ENCODE data around the gene CYP19A1. TPM values are rescaled to one million over a fixed set of nuclear protein-coding genes. Genes with fewer than 3 reads are reported as not detected.

CYP19A1 gene
- total RNA-seq, 1 experiment from 2014 or later: not detected

DNA sequence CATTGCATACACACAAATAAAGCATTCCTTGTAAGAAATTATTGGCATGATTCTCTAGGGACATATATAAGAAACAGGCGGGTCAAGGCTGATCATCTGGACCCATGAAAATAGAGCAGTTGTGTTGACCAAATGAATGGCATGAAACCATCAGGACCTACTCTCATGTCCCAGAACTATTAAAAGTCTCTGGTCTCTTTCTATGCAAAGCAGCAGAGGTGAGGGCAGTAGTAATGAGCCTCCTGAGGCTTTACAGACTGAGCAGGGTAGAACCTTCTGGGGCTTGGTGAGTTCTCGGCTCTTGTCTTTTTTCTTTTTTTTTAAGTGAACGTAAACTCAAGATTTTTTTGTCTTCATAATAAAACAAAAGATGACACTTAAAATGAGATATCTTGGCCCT lies 12.3 kb upstream of the CYP19A1 start:
- Histone ChIP-seq H3K27me3 (ENCODE audit: insufficient read depth, low read length) (0 out of 2 replicates have a peak, but pooled peaks cover 2% of the 10 kb centered on the region), H3K9ac (ENCODE audit: low read length) (no peak overlapping the region), H3K79me2 (ENCODE audit: insufficient read depth, low read length) (no peaks in the 10 kb centered on the region), H3K27ac (ENCODE audit: low read depth, low read length) (no peak overlapping the region), H3K4me3 (replicated peaks in 1 of 2; ENCODE audit: low read depth in 1 of 2, low read length in 2 of 2) (no peak overlapping the region), H2AFZ (ENCODE audit: low read depth, low read length, poor library complexity, severe bottlenecking) (no peak overlapping the region), H3K4me1 (ENCODE audit: control insufficient read depth in 1 of 2, insufficient read depth in 2 of 2, low read length in 2 of 2) (no peaks in the 10 kb centered on the region), H3K9me2 (ENCODE audit: insufficient read depth) (no peaks in the 10 kb centered on the region), H3K4me2 (ENCODE audit: low read length) (no peak overlapping the region), H4K20me1 (ENCODE audit: insufficient read depth) (no peaks in the 10 kb centered on the region), H3K9me3 (ENCODE audit: control insufficient read depth in 1 of 2, insufficient read depth in 1 of 2, low read depth in 1 of 2, low read length in 2 of 2) (no peaks in the 10 kb centered on the region), H3K36me3 (ENCODE audit: control insufficient read depth in 1 of 2, insufficient read depth in 2 of 2, low read length in 2 of 2) (no peaks in the 10 kb centered on the region)
- POLR2A ChIA-PET: no interaction called here
- no TSS peak for BruUV-seq (replicated peaks)
- ATAC-seq (no peak), DNase-seq (ENCODE audit: low read depth, low spot score) (no peak)
- TF ChIP-seq, protein P1, sequence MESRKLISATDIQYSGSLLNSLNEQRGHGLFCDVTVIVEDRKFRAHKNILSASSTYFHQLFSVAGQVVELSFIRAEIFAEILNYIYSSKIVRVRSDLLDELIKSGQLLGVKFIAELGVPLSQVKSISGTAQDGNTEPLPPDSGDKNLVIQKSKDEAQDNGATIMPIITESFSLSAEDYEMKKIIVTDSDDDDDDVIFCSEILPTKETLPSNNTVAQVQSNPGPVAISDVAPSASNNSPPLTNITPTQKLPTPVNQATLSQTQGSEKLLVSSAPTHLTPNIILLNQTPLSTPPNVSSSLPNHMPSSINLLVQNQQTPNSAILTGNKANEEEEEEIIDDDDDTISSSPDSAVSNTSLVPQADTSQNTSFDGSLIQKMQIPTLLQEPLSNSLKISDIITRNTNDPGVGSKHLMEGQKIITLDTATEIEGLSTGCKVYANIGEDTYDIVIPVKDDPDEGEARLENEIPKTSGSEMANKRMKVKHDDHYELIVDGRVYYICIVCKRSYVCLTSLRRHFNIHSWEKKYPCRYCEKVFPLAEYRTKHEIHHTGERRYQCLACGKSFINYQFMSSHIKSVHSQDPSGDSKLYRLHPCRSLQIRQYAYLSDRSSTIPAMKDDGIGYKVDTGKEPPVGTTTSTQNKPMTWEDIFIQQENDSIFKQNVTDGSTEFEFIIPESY (IDR thresholded peaks at IDR 0.05; ENCODE audit: extremely low read depth, insufficient replicate concordance, low read length): no peak
- TF ChIP-seq CEBPB (IDR thresholded peaks at IDR 0.05; ENCODE audit: low read depth) (no peak), ZNF274 (IDR thresholded peaks at IDR 0.05; ENCODE audit: low read depth, low read length) (no peak), CBX3 (IDR thresholded peaks at IDR 0.05; ENCODE audit: low read depth) (no peak), SIN3A (IDR thresholded peaks at IDR 0.05; ENCODE audit: low read depth) (no peak), ZFX (IDR thresholded peaks at IDR 0.05) (no peak), SP1 (IDR thresholded peaks at IDR 0.05; ENCODE audit: low read depth) (no peak), RAD21 (IDR thresholded peaks at IDR 0.05; ENCODE audit: low read depth) (no peak), EZH2 (IDR thresholded peaks at IDR 0.05) (no peak), ELF1 (IDR thresholded peaks at IDR 0.05; ENCODE audit: borderline replicate concordance, low read depth) (no peak), EZH2phosphoT487 (IDR thresholded peaks at IDR 0.05; ENCODE audit: borderline replicate concordance) (no peak)
- TF ChIP-seq, protein P2, sequence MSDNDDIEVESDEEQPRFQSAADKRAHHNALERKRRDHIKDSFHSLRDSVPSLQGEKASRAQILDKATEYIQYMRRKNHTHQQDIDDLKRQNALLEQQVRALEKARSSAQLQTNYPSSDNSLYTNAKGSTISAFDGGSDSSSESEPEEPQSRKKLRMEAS (IDR thresholded peaks at IDR 0.05): no peak
- TF ChIP-seq, protein P3, sequence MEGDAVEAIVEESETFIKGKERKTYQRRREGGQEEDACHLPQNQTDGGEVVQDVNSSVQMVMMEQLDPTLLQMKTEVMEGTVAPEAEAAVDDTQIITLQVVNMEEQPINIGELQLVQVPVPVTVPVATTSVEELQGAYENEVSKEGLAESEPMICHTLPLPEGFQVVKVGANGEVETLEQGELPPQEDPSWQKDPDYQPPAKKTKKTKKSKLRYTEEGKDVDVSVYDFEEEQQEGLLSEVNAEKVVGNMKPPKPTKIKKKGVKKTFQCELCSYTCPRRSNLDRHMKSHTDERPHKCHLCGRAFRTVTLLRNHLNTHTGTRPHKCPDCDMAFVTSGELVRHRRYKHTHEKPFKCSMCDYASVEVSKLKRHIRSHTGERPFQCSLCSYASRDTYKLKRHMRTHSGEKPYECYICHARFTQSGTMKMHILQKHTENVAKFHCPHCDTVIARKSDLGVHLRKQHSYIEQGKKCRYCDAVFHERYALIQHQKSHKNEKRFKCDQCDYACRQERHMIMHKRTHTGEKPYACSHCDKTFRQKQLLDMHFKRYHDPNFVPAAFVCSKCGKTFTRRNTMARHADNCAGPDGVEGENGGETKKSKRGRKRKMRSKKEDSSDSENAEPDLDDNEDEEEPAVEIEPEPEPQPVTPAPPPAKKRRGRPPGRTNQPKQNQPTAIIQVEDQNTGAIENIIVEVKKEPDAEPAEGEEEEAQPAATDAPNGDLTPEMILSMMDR (IDR thresholded peaks at IDR 0.05 in 2 of 3, conservative IDR thresholded peaks at IDR 0.05 in 1 of 3; ENCODE audit: borderline replicate concordance in 1 of 3, insufficient read depth in 1 of 3, low read depth in 2 of 3, low read length in 2 of 3): no peak
- RAD21 ChIA-PET (ENCODE audit: low non-redundant PET in 1 of 2, low total read pairs in 2 of 2, uncharacterized antibody in 2 of 2, unreplicated experiment in 2 of 2): no interaction called here
- intact Hi-C loops (cut with micrococcal nuclease): no loop called here
- CTCF ChIA-PET: no interaction called here
